Left kidney (tissue), 2 donors: Measurements from ENCODE around the gene NRDC. TPM values are rescaled to one million over a fixed set of nuclear protein-coding genes. Genes with fewer than 3 reads are reported as not detected.
A peak's percentile ranks its signal among the peaks of the same experiment; 100 is the strongest.
"Not testable (repeated sequence)": the region's sequence is repeated elsewhere in the genome, so short reads cannot be mapped to it uniquely, and the experiment has no call there.

ENCODE experiments used
- DNase-seq: peaks from one replicate; pipeline ENCODE4 v3.0.0-alpha.2; 2013
- polyA plus RNA-seq: library from polyadenylated mRNA; unstranded; fragments of 120-200 nt; gene quantifications from one replicate; pipeline ENCODE4 v1.2.1, GENCODE V29; 2013; ENCODE audit not compliant: insufficient read length

Gene NRDC
- polyA plus RNA-seq, 1 donor: 198 TPM

GRCh38 chr1:51899022-51899421 is 20.5 kb upstream of the NRDC start:
- no peak for DNase-seq

- DNase-seq: no peak
These were observed 19.7 kb upstream of the NRDC start for GRCh38 chr1:51898090-51898734.

- no peak for DNase-seq
These were observed 19.1 kb upstream of the NRDC start for GRCh38 chr1:51897699-51898031.

- not testable (repeated sequence) for DNase-seq
These were observed 16.2 kb upstream of the NRDC start for GRCh38 chr1:51894748-51895147.

GRCh38 chr1:51878308-51878615 is 265 bp downstream of the NRDC start:
- no peak for DNase-seq

- DNase-seq: peak; percentile 30
These were observed 856 bp downstream of the NRDC start for GRCh38 chr1:51877434-51878307.

GRCh38 chr1:51875836-51876235 is 2.7 kb downstream of the NRDC start:
- no peak for DNase-seq

GRCh38 chr1:51875291-51875772 is 3.2 kb downstream of the NRDC start:
- no peak for DNase-seq

GRCh38 chr1:51873270-51873669 is 5.3 kb downstream of the NRDC start:
- DNase-seq: not testable (repeated sequence)

- DNase-seq: no peak
These were observed 7.1 kb downstream of the NRDC start for GRCh38 chr1:51871351-51871975.

- no peak for DNase-seq
These were observed 7.8 kb downstream of the NRDC start for GRCh38 chr1:51870603-51871350.

- no peak for DNase-seq
These were observed 10.9 kb downstream of the NRDC start for GRCh38 chr1:51867479-51868232.

- DNase-seq: no peak
These were observed 15.1 kb downstream of the NRDC start for GRCh38 chr1:51863384-51863783.

GRCh38 chr1:51861669-51862068 is 16.9 kb downstream of the NRDC start:
- no peak for DNase-seq

- no peak for DNase-seq
These were observed 18.8 kb downstream of the NRDC start for GRCh38 chr1:51859735-51860134.

GRCh38 chr1:51859333-51859732 is 19.2 kb downstream of the NRDC start:
- no peak for DNase-seq

- no peak for DNase-seq
These were observed 19.6 kb downstream of the NRDC start for GRCh38 chr1:51858892-51859291.

- no peak for DNase-seq
These were observed 21.8 kb downstream of the NRDC start for GRCh38 chr1:51856745-51857144.

GRCh38 chr1:51855624-51856023 is 22.9 kb downstream of the NRDC start:
- DNase-seq: no peak

- no peak for DNase-seq
These were observed 25.2 kb downstream of the NRDC start for GRCh38 chr1:51853360-51853759.

GRCh38 chr1:51851882-51852396 is 26.6 kb downstream of the NRDC start:
- DNase-seq: no peak
